ENCODE data around the gene SCAMP2. TPM values are rescaled to one million over a fixed set of nuclear protein-coding genes. Genes with fewer than 3 reads are reported as not detected.

SCAMP2 gene
- total RNA-seq, 1 experiment from 2014 or later, result 97.4 TPM

GRCh38 chr15:74856537-74856936, 16.6 kb downstream of the SCAMP2 start:
- POLR2A ChIA-PET, result no interaction called here
- Mint-ChIP-seq H3K4me1 (ENCODE audit: low read depth, unreplicated experiment) (peaks cover 15% of the 10 kb centered on the region), H3K27me3 (ENCODE audit: insufficient read depth, unreplicated experiment) (no peaks in the 10 kb centered on the region), H3K27ac (ENCODE audit: unreplicated experiment) (no peak overlapping the region), H3K36me3 (ENCODE audit: insufficient read depth, unreplicated experiment) (peaks cover 32% of the 10 kb centered on the region), H3K4me3 (ENCODE audit: unreplicated experiment) (no peak overlapping the region), H3K9me3 (ENCODE audit: unreplicated experiment) (no peaks in the 10 kb centered on the region)
- no peaks in the 10 kb centered on the region; the same call in 1 of the 2 replicates for H3K36me3 ChIP-seq (ENCODE audit: control insufficient read depth, insufficient read depth, low read length)
- H3K4me3 ChIP-seq (ENCODE audit: low read depth, low read length), result no peak overlapping the region
- H3K27me3 ChIP-seq (replicated peaks; ENCODE audit: control insufficient read depth, insufficient read depth, low read length), result no peaks in the 10 kb centered on the region
- TF ChIP-seq CTCF (IDR thresholded peaks at IDR 0.05; ENCODE audit: insufficient read depth in 1 of 2, low read depth in 1 of 2, low read length in 1 of 2, severe bottlenecking in 1 of 2, unreplicated experiment in 1 of 2), result no peak
- DNase-seq, result no peak
- CTCF ChIA-PET, result interaction anchor here (0.7 kb wide), 1 partner anchor 20 kb away, joined by 3 read pairs; no protein-coding TSS in a partner anchor
- H3K9me3 ChIP-seq, result no peaks in the 10 kb centered on the region
- H3K4me1 ChIP-seq, result peaks cover 10% of the 10 kb centered on the region
- intact Hi-C loops (cut with micrococcal nuclease; ENCODE audit: unreplicated experiment), result no loop called here
- BruUV-seq (replicated peaks), result no TSS peak

GRCh38 chr15:74855857-74856256, 17.3 kb downstream of the SCAMP2 start:
- Mint-ChIP-seq H3K4me1 (ENCODE audit: low read depth, unreplicated experiment) (peaks cover 15% of the 10 kb centered on the region), H3K36me3 (ENCODE audit: insufficient read depth, unreplicated experiment) (peaks cover 37% of the 10 kb centered on the region), H3K27me3 (ENCODE audit: insufficient read depth, unreplicated experiment) (no peaks in the 10 kb centered on the region), H3K4me3 (ENCODE audit: unreplicated experiment) (no peak overlapping the region), H3K27ac (ENCODE audit: unreplicated experiment) (no peak overlapping the region), H3K9me3 (ENCODE audit: unreplicated experiment) (no peaks in the 10 kb centered on the region)
- DNase-seq, result no peak
- H3K36me3 ChIP-seq (ENCODE audit: control insufficient read depth, insufficient read depth, low read length), result no peaks in the 10 kb centered on the region; the same call in 1 of the 2 replicates
- ChIA-PET POLR2A (interaction anchor here (0.5 to 0.7 kb wide), 2 partner anchors 73 to 597 kb away, joined by 3 to 11 read pairs; no protein-coding TSS in a partner anchor), CTCF (no interaction called here)
- no TSS peak for BruUV-seq (replicated peaks)
- intact Hi-C loops (cut with micrococcal nuclease; ENCODE audit: unreplicated experiment), result no loop called here
- TF ChIP-seq CTCF (IDR thresholded peaks at IDR 0.05; ENCODE audit: insufficient read depth in 1 of 2, low read depth in 1 of 2, low read length in 1 of 2, severe bottlenecking in 1 of 2, unreplicated experiment in 1 of 2), result no peak
- peaks cover 10% of the 10 kb centered on the region for H3K4me1 ChIP-seq
- H3K27me3 ChIP-seq (replicated peaks; ENCODE audit: control insufficient read depth, insufficient read depth, low read length), result no peaks in the 10 kb centered on the region
- H3K9me3 ChIP-seq, result no peaks in the 10 kb centered on the region
- no peak overlapping the region for H3K4me3 ChIP-seq (ENCODE audit: low read depth, low read length)

GRCh38 chr15:74854453-74855022, 18.6 kb downstream of the SCAMP2 start:
- Mint-ChIP-seq H3K27me3 (ENCODE audit: insufficient read depth, unreplicated experiment) (no peaks in the 10 kb centered on the region), H3K27ac (ENCODE audit: unreplicated experiment) (no peak overlapping the region), H3K4me1 (ENCODE audit: low read depth, unreplicated experiment) (peaks cover 15% of the 10 kb centered on the region), H3K9me3 (ENCODE audit: unreplicated experiment) (no peaks in the 10 kb centered on the region), H3K36me3 (ENCODE audit: insufficient read depth, unreplicated experiment) (peaks cover 32% of the 10 kb centered on the region), H3K4me3 (ENCODE audit: unreplicated experiment) (no peak overlapping the region)
- no peaks in the 10 kb centered on the region; the same call in 1 of the 2 replicates for H3K36me3 ChIP-seq (ENCODE audit: control insufficient read depth, insufficient read depth, low read length)
- POLR2A ChIA-PET, result no interaction called here
- no peak for DNase-seq
- H3K4me3 ChIP-seq (ENCODE audit: low read depth, low read length), result no peak overlapping the region
- no peak for TF ChIP-seq CTCF (IDR thresholded peaks at IDR 0.05; ENCODE audit: insufficient read depth in 1 of 2, low read depth in 1 of 2, low read length in 1 of 2, severe bottlenecking in 1 of 2, unreplicated experiment in 1 of 2)
- H3K4me1 ChIP-seq, result peaks cover 10% of the 10 kb centered on the region
- no peaks in the 10 kb centered on the region for H3K27me3 ChIP-seq (replicated peaks; ENCODE audit: control insufficient read depth, insufficient read depth, low read length)
- CTCF ChIA-PET, result no interaction called here
- BruUV-seq (replicated peaks), result no TSS peak
- intact Hi-C loops (cut with micrococcal nuclease; ENCODE audit: unreplicated experiment), result no loop called here
- no peaks in the 10 kb centered on the region for H3K9me3 ChIP-seq
